HepG2 (cell line): ENCODE measurements around the gene LRRC8E. TPM values are rescaled to one million over a fixed set of nuclear protein-coding genes. Genes with fewer than 3 reads are reported as not detected.

Experiments
- AHDC1 ChIP-seq: sonication (generic); formaldehyde crosslinking; IDR thresholded peaks from 2 replicates; pipeline ENCODE4 v1.5.1; 2020; ENCODE audit warnings: mild to moderate bottlenecking, missing genetic modification reagents, borderline replicate concordance
- MTA3 ChIP-seq: sonication (generic); formaldehyde crosslinking; IDR thresholded peaks from 2 replicates; pipeline ENCODE4 v1.4.0; 2020; ENCODE audit warnings: missing genetic modification reagents
- NCOR1 ChIP-seq: fragments of 200-600 bp; sonication (generic); IDR thresholded peaks from 2 replicates; pipeline ENCODE4 v1.7.0; 2017; ENCODE audit warnings: antibody characterized with exemption, low read length, borderline replicate concordance
- RBM39 ChIP-seq: fragments of 200-400 bp; formaldehyde crosslinking; IDR thresholded peaks from one replicate; pipeline ENCODE4 v1.6.1; 2018; ENCODE audit warnings: antibody characterized with exemption, mild to moderate bottlenecking, low read depth, low read length; ENCODE audit not compliant: poor library complexity, severe bottlenecking
- SMAD1 ChIP-seq: sonication (generic); formaldehyde crosslinking; IDR thresholded peaks from 2 replicates; pipeline ENCODE4 v1.4.0; 2020; ENCODE audit warnings: missing genetic modification reagents, low read depth, mild to moderate bottlenecking, borderline replicate concordance
- ZNF468 ChIP-seq: sonication (generic); formaldehyde crosslinking; IDR thresholded peaks from 2 replicates; pipeline ENCODE4 v1.8.0; 2022; ENCODE audit warnings: mild to moderate bottlenecking, moderate library complexity, missing genetic modification reagents
- ZNF543 ChIP-seq: sonication (generic); formaldehyde crosslinking; IDR thresholded peaks from 2 replicates; pipeline ENCODE4 v1.4.0; 2020; ENCODE audit warnings: mild to moderate bottlenecking, missing genetic modification reagents
- ZSCAN25 ChIP-seq: sonication (generic); formaldehyde crosslinking; IDR thresholded peaks from 2 replicates; pipeline ENCODE4 v1.8.0; 2022; ENCODE audit warnings: mild to moderate bottlenecking, missing genetic modification reagents
- polyA plus RNA-seq, 8 experiments: library from polyadenylated mRNA; depleted of rRNA in 3 of 8; stranded (reverse) in 7 of 8; unstranded in 1 of 8; fragments of >200 nt; fragmentation: Illumina TruSeq in 4 of 8; extraction: Trizol in 4 of 8; gene quantifications; 2 replicates each; pipeline versions ENCODE4 v1.2.1 to v1.2.3, GENCODE V29; 2011 to 2016; ENCODE audit warnings: low read depth in 4 of 8, missing spikeins in 1 of 8, mixed read lengths in 1 of 8; ENCODE audit not compliant: insufficient read depth in 1 of 8
- total RNA-seq, 5 experiments: library from RNA; depleted of rRNA; stranded (reverse); fragments of >200 nt; fragmentation: Illumina TruSeq; extraction: Trizol; gene quantifications; 2 replicates each; pipeline ENCODE4 v1.2.3, GENCODE V29; 2016; ENCODE audit warnings: low read depth in 1 of 5

Gene LRRC8E
- total and polyA plus RNA-seq, 2 of the 13 experiments (the other 11 are each of a cell fraction or from before 2014, with no cell fraction given): 8.0 to 10.3 TPM

GRCh38 chr19:7883796-7884570, 4.3 kb upstream of the LRRC8E start (continued):
- TF ChIP-seq AHDC1 (CRISPR knock-in tag) (no peak), ZNF468 (no peak), MTA3 (CRISPR knock-in tag) (no peak), NCOR1 (no peak), ZSCAN25 (CRISPR knock-in tag) (no peak), ZNF543 (no peak), SMAD1 (CRISPR knock-in tag) (no peak), RBM39 (no peak)
